MM.1S (cell line): ENCODE results near the gene CCDC171.

Experiments used
- CTCF ChIP-seq: fragments of 300-600 bp; sonication (generic); IDR thresholded peaks from 2 replicates; pipeline ENCODE4 v1.5.1; 2016; ENCODE audit warnings: antibody characterized with exemption, low read length, mixed read lengths
- EZH2 ChIP-seq: fragments of 300-600 bp; sonication (generic); optimal IDR thresholded peaks from 2 replicates; pipeline ENCODE3; 2017; ENCODE audit warnings: low read depth, mild to moderate bottlenecking, antibody characterized with exemption, low read length, mixed read lengths
- EZH2phosphoT487 ChIP-seq: fragments of 300-600 bp; sonication (generic); IDR thresholded peaks from 2 replicates; pipeline ENCODE4 v1.6.1; 2018; ENCODE audit warnings: antibody characterized with exemption, low read length

GRCh38 chr9:15786616-15787015 lies 233.8 kb downstream of the CCDC171 start:
- no peak for TF ChIP-seq CTCF
- no peak for TF ChIP-seq EZH2
- no peak for TF ChIP-seq EZH2phosphoT487
